ENCODE data around the gene EPB41. TPM values are rescaled to one million over a fixed set of nuclear protein-coding genes. Genes with fewer than 3 reads are reported as not detected.
A peak's percentile ranks its signal among the peaks of the same experiment; 100 is the strongest.
"Not testable (repeated sequence)": the region's sequence is repeated elsewhere in the genome, so short reads cannot be mapped to it uniquely, and the experiment has no call there.

The EPB41 gene
- total and polyA plus RNA-seq, 12 donors, result 4.1 to 36.8 (median 23.0) TPM

- Histone ChIP-seq H3K4me1 (no peaks in the 10 kb centered on the region), H3K36me3 (no peaks in the 10 kb centered on the region), H3K4me3 (no peak overlapping the region), H3K9me3 (no peaks in the 10 kb centered on the region), H3K27ac (no peak overlapping the region), H3K27me3 (peaks cover 0 to 41% (median 20%) of the 10 kb centered on the region in 7 donors)
- intact Hi-C loops (cut with DNase I), result loop anchor here in 5 of 10 donors (5.0 to 10.0 kb wide), 5 partner anchors 58 to 355 kb away; partner anchors contain the start of genes RNU11 (in 2 of the 5), TAF12 (in 2 of the 5) and OPRD1 (in 1 of the 5)
- ATAC-seq (no peak), DNase-seq (no peak)
- TF ChIP-seq, protein P1, sequence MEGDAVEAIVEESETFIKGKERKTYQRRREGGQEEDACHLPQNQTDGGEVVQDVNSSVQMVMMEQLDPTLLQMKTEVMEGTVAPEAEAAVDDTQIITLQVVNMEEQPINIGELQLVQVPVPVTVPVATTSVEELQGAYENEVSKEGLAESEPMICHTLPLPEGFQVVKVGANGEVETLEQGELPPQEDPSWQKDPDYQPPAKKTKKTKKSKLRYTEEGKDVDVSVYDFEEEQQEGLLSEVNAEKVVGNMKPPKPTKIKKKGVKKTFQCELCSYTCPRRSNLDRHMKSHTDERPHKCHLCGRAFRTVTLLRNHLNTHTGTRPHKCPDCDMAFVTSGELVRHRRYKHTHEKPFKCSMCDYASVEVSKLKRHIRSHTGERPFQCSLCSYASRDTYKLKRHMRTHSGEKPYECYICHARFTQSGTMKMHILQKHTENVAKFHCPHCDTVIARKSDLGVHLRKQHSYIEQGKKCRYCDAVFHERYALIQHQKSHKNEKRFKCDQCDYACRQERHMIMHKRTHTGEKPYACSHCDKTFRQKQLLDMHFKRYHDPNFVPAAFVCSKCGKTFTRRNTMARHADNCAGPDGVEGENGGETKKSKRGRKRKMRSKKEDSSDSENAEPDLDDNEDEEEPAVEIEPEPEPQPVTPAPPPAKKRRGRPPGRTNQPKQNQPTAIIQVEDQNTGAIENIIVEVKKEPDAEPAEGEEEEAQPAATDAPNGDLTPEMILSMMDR (IDR thresholded peaks at IDR 0.05), result no peak
- 95 to 97% methylated on average over 5 of the region's 5 CpGs for WGBS, 2 donors
Observed at GRCh38 chr1:28869952-28870351, 44.4 kb upstream of the EPB41 start.

GRCh38 chr1:28871631-28872401 lies 42.6 kb upstream of the EPB41 start:
- WGBS, 2 donors, result 88% methylated on average over 12 of the region's 12 CpGs
- Histone ChIP-seq H3K27ac (no peak overlapping the region), H3K4me3 (no peak overlapping the region), H3K36me3 (no peaks in the 10 kb centered on the region), H3K27me3 (peaks cover 0 to 41% (median 19%) of the 10 kb centered on the region in 7 donors), H3K4me1 (no peaks in the 10 kb centered on the region), H3K9me3 (no peaks in the 10 kb centered on the region)
- ATAC-seq (no peak), DNase-seq (no peak)
- TF ChIP-seq, protein P1 (IDR thresholded peaks at IDR 0.05), result no peak
- intact Hi-C loops (cut with DNase I), result loop anchor here in 3 of 10 donors (5.0 to 10.0 kb wide), 3 partner anchors 227 to 357 kb away; partner anchors contain the start of genes RNU11 (in 2 of the 3) and TAF12 (in 2 of the 3)

- H3K4me1 ChIP-seq, H3K9me3 ChIP-seq, DNase-seq, H3K27ac ChIP-seq, ATAC-seq, H3K36me3 ChIP-seq, H3K4me3 ChIP-seq: not testable (repeated sequence)
- WGBS, 2 donors, result 77 to 84% methylated on average over 5 of the region's 5 CpGs
- peaks cover 0 to 30% (median 10%) of the 10 kb centered on the region in 7 donors for H3K27me3 ChIP-seq
- intact Hi-C loops (cut with DNase I), result loop anchor here in 8 of 10 donors (1.0 to 10.0 kb wide), 6 partner anchors 89 to 518 kb away; partner anchors contain the start of genes TAF12 (in 3 of the 8) and RNU11 (in 2 of the 8)
Observed at GRCh38 chr1:28875134-28875533, 39.2 kb upstream of the EPB41 start.

GRCh38 chr1:28877132-28877781 lies 37.1 kb upstream of the EPB41 start:
- Histone ChIP-seq H3K4me1 (peaks cover 0 to 5% (median 0%) of the 10 kb centered on the region in 9 donors), H3K4me3 (no peak overlapping the region), H3K9me3 (no peaks in the 10 kb centered on the region), H3K36me3 (no peaks in the 10 kb centered on the region), H3K27ac (no peak overlapping the region), H3K27me3 (peaks cover 0 to 25% (median 7%) of the 10 kb centered on the region in 7 donors)
- intact Hi-C loops (cut with DNase I), result loop anchor here (1.0 to 10.0 kb wide), 10 partner anchors 88 to 520 kb away; partner anchors contain the start of genes TAF12 (in 3 of the 10) and RNU11 (in 2 of the 10)
- DNase-seq (peak; percentile 68 to 73), ATAC-seq (peak; percentile 70 to 86 (median 84))
- 20 to 21% methylated on average over 18 of the region's 18 CpGs for WGBS, 2 donors
- TF ChIP-seq, protein P1 (IDR thresholded peaks at IDR 0.05), result peak; percentile 87 to 95 (median 93)
